ENCODE data around the gene MVB12A.

DNA sequence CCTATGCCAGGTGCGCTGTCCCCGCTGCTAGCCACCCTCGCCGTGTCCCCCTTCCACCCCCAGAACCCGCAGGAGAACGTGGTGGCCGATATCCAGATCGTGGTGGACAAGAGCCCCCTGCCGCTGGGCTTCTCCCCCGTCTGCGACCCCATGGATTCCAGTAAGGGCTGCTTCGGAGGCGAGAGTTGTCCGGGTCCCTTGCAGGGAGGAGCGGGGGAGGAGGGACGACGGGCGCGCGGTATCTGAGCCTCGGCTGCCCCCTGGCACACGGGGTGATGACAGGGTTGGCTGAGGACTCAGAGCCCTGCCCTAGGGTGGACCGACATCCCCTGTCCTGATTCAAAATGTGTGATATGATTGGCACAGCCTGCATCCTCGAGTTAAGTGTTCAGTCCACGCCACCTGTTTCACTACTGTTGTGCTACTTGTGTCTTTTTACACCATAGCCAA is 653 bp downstream of the MVB12A start:
- TF ChIP-seq, protein P1, sequence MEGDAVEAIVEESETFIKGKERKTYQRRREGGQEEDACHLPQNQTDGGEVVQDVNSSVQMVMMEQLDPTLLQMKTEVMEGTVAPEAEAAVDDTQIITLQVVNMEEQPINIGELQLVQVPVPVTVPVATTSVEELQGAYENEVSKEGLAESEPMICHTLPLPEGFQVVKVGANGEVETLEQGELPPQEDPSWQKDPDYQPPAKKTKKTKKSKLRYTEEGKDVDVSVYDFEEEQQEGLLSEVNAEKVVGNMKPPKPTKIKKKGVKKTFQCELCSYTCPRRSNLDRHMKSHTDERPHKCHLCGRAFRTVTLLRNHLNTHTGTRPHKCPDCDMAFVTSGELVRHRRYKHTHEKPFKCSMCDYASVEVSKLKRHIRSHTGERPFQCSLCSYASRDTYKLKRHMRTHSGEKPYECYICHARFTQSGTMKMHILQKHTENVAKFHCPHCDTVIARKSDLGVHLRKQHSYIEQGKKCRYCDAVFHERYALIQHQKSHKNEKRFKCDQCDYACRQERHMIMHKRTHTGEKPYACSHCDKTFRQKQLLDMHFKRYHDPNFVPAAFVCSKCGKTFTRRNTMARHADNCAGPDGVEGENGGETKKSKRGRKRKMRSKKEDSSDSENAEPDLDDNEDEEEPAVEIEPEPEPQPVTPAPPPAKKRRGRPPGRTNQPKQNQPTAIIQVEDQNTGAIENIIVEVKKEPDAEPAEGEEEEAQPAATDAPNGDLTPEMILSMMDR (IDR thresholded peaks at IDR 0.05 in 2 of 3, conservative IDR thresholded peaks at IDR 0.05 in 1 of 3; ENCODE audit: control insufficient read depth in 2 of 3, extremely low read depth in 1 of 3, insufficient read depth in 1 of 3, low read depth in 3 of 3, low read length in 3 of 3): peak in 2 of 3 experiments; percentile 2 to 45; a peak in 3 of 6 replicates
- no peak for TF ChIP-seq ETV6 (conservative IDR thresholded peaks at IDR 0.05 in 1 of 2, IDR thresholded peaks at IDR 0.05 in 1 of 2; ENCODE audit: borderline replicate concordance in 1 of 2, low read depth in 1 of 2)
- TF ChIP-seq MTA2 (IDR thresholded peaks at IDR 0.05; ENCODE audit: low read depth): no peak
- TF ChIP-seq YY1 (IDR thresholded peaks at IDR 0.05; ENCODE audit: low read depth, low read length): no peak
- TF ChIP-seq FOS (IDR thresholded peaks at IDR 0.05; ENCODE audit: borderline replicate concordance, extremely low read depth, insufficient read length): no peak
- no peak for TF ChIP-seq LARP7 (IDR thresholded peaks at IDR 0.05)
